ENCODE results near the gene IL1R2. TPM values are rescaled to one million over a fixed set of nuclear protein-coding genes. Genes with fewer than 3 reads are reported as not detected.

The IL1R2 gene
- polyA plus RNA-seq, 1 donor (not counting 4 experiments of a cell fraction or from before 2014, with no cell fraction given) = 57.3 TPM

- Histone ChIP-seq H3K36me3 (ENCODE audit: control insufficient read depth in 2 of 2, extremely low read depth in 1 of 2, insufficient read depth in 2 of 2, low read length in 2 of 2) (no peaks in the 10 kb centered on the region), H3K9me1 (ENCODE audit: control insufficient read depth, extremely low read depth, insufficient read depth, low read length) (no peaks in the 10 kb centered on the region), H3K4me1 (ENCODE audit: control insufficient read depth, extremely low read depth, insufficient read depth, low read length) (no peaks in the 10 kb centered on the region), H3K4me3 (ENCODE audit: control insufficient read depth in 2 of 3, extremely low read depth in 1 of 3, insufficient read depth in 2 of 3, low read depth in 1 of 3, low read length in 3 of 3) (no peak overlapping the region), H3K4me2 (ENCODE audit: control insufficient read depth, extremely low read depth, insufficient read depth, low read depth, low read length) (no peak overlapping the region), H3K79me2 (ENCODE audit: control insufficient read depth, insufficient read depth, low read length) (no peaks in the 10 kb centered on the region), H3K9me3 (ENCODE audit: control insufficient read depth, low read depth, low read length) (no peaks in the 10 kb centered on the region), H4K20me1 (ENCODE audit: control insufficient read depth, extremely low read depth, insufficient read depth, low read length) (no peaks in the 10 kb centered on the region), H3K27me3 (ENCODE audit: control insufficient read depth, extremely low read depth, insufficient read depth, low read length) (no peaks in the 10 kb centered on the region), H3K9ac (ENCODE audit: control insufficient read depth, extremely low read depth, insufficient read depth, low read length) (no peak overlapping the region), H3K27ac (ENCODE audit: control insufficient read depth, insufficient read depth, low read length) (no peak overlapping the region), H2AFZ (ENCODE audit: control insufficient read depth, low read length) (no peak overlapping the region)
- DNase-seq (ENCODE audit: low read depth, low spot score) (no peak), FAIRE-seq (no peak)
- dilution Hi-C loops (cut with MboI; ENCODE audit: extremely low pct_ligation_motif_present, low sequenced_read_pairs) = no loop called here
- TF ChIP-seq CTCF (optimal IDR thresholded peaks at IDR 0.05 in 1 of 3, IDR thresholded peaks at IDR 0.05 in 1 of 3, conservative IDR thresholded peaks at IDR 0.05 in 1 of 3; ENCODE audit: extremely low read depth in 1 of 3, insufficient read depth in 2 of 3, low read length in 3 of 3) = no peak
- no peak for TF ChIP-seq EZH2 (IDR thresholded peaks at IDR 0.05; ENCODE audit: low read length)
Measured at GRCh38 chr2:102055346-102055990, 63.7 kb downstream of the IL1R2 start.

GRCh38 chr2:102056079-102056581 lies 64.4 kb downstream of the IL1R2 start:
- Histone ChIP-seq H3K27ac (ENCODE audit: control insufficient read depth, insufficient read depth, low read length) (no peak overlapping the region), H3K27me3 (ENCODE audit: control insufficient read depth, extremely low read depth, insufficient read depth, low read length) (no peaks in the 10 kb centered on the region), H3K4me1 (ENCODE audit: control insufficient read depth, extremely low read depth, insufficient read depth, low read length) (no peaks in the 10 kb centered on the region), H3K36me3 (ENCODE audit: control insufficient read depth in 2 of 2, extremely low read depth in 1 of 2, insufficient read depth in 2 of 2, low read length in 2 of 2) (no peaks in the 10 kb centered on the region), H3K9me3 (ENCODE audit: control insufficient read depth, low read depth, low read length) (no peaks in the 10 kb centered on the region), H2AFZ (ENCODE audit: control insufficient read depth, low read length) (no peak overlapping the region), H3K79me2 (ENCODE audit: control insufficient read depth, insufficient read depth, low read length) (no peaks in the 10 kb centered on the region), H4K20me1 (ENCODE audit: control insufficient read depth, extremely low read depth, insufficient read depth, low read length) (no peaks in the 10 kb centered on the region), H3K9ac (ENCODE audit: control insufficient read depth, extremely low read depth, insufficient read depth, low read length) (no peak overlapping the region), H3K4me3 (ENCODE audit: control insufficient read depth in 2 of 3, extremely low read depth in 1 of 3, insufficient read depth in 2 of 3, low read depth in 1 of 3, low read length in 3 of 3) (no peak overlapping the region), H3K4me2 (ENCODE audit: control insufficient read depth, extremely low read depth, insufficient read depth, low read depth, low read length) (no peak overlapping the region), H3K9me1 (ENCODE audit: control insufficient read depth, extremely low read depth, insufficient read depth, low read length) (no peaks in the 10 kb centered on the region)
- TF ChIP-seq CTCF (optimal IDR thresholded peaks at IDR 0.05 in 1 of 3, IDR thresholded peaks at IDR 0.05 in 1 of 3, conservative IDR thresholded peaks at IDR 0.05 in 1 of 3; ENCODE audit: extremely low read depth in 1 of 3, insufficient read depth in 2 of 3, low read length in 3 of 3) = no peak
- no peak for TF ChIP-seq EZH2 (IDR thresholded peaks at IDR 0.05; ENCODE audit: low read length)
- DNase-seq (ENCODE audit: low read depth, low spot score) (no peak), FAIRE-seq (no peak)
- dilution Hi-C loops (cut with MboI; ENCODE audit: extremely low pct_ligation_motif_present, low sequenced_read_pairs) = no loop called here

Data from keratinocyte (primary cell).